Body of pancreas (tissue), 4 donors: Measurements from ENCODE around the gene CNOT1.

ENCODE experiments used
- POLR2A ChIP-seq, 3 donors: fragments of 450-650 bp; IDR thresholded peaks; one replicate each; pipeline ENCODE4 v1.6.1; 2016; ENCODE audit warnings: antibody characterized with exemption in 3 of 3, mild to moderate bottlenecking in 2 of 3
- TF ChIP-seq, protein P1 (sequence below), 7 experiments: fragments of 450-650 bp in 4 of 7; fragments of 200-600 bp in 3 of 7; sonication (generic) in 3 of 7; IDR thresholded peaks; one replicate each; pipeline ENCODE4 v1.5.1; 2016 to 2019; ENCODE audit warnings: antibody characterized with exemption in 7 of 7

DNA sequence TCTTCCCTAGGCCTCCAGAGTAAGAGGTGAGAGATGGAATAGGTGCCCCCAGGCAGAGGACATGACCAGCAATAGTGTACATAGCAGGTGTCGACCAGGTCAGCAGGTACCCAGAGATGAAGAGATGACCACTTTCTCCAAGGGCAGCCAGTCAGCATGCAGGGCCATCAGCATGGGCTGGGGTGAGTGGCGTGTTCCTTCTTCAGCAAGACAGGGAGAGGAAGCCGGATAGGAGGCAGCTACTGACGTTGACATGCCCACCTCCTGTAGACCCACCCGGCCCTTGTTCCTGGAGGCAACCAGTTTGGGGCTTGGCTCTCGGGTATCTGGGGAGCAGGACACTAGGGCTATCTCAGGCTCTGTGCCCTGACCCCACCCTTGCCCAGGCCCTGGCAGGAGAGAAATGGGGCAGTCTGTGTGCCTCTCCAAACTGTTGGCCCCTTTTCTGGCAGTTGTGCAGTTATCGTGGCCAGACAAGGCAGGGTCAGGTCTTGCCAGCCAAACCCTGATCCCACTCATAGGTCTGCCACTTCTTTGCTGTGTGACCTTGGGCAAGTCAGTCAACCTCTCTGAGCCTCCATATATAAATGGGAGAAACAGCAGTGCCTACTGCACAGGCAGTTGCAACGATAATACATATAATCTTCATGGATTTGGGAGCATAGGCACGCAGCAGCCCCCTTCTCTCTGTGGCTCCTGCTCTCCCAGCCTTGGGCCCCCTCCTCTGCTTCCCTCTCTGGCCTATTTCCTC is 131.1 kb downstream of the CNOT1 start:
- TF ChIP-seq, protein P1, sequence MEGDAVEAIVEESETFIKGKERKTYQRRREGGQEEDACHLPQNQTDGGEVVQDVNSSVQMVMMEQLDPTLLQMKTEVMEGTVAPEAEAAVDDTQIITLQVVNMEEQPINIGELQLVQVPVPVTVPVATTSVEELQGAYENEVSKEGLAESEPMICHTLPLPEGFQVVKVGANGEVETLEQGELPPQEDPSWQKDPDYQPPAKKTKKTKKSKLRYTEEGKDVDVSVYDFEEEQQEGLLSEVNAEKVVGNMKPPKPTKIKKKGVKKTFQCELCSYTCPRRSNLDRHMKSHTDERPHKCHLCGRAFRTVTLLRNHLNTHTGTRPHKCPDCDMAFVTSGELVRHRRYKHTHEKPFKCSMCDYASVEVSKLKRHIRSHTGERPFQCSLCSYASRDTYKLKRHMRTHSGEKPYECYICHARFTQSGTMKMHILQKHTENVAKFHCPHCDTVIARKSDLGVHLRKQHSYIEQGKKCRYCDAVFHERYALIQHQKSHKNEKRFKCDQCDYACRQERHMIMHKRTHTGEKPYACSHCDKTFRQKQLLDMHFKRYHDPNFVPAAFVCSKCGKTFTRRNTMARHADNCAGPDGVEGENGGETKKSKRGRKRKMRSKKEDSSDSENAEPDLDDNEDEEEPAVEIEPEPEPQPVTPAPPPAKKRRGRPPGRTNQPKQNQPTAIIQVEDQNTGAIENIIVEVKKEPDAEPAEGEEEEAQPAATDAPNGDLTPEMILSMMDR (IDR thresholded peaks at IDR 0.05), result no peak
- no peak for TF ChIP-seq POLR2A (IDR thresholded peaks at IDR 0.05)
